HL-60 (cell line): Measurements from ENCODE around the gene ATG12.

ENCODE experiments used
- CTCF ChIP-seq: IDR thresholded peaks from one replicate; pipeline ENCODE4 v1.5.1; 2011; ENCODE audit warnings: low read length, control low read depth, inconsistent platforms; ENCODE audit not compliant: insufficient read depth
- POLR2AphosphoS5 ChIP-seq: IDR thresholded peaks from 2 replicates; pipeline ENCODE4 v1.6.1; 2012; ENCODE audit warnings: low read depth
- REST ChIP-seq: IDR thresholded peaks from 2 replicates; pipeline ENCODE4 v1.6.1; 2012; ENCODE audit warnings: low read depth; ENCODE audit not compliant: insufficient replicate concordance
- SPI1 ChIP-seq: IDR thresholded peaks from 2 replicates; pipeline ENCODE4 v1.6.1; 2012; ENCODE audit warnings: low read depth, mild to moderate bottlenecking, borderline replicate concordance

- TF ChIP-seq CTCF (no peak), POLR2AphosphoS5 (no peak), REST (no peak), SPI1 (no peak)
Measured at GRCh38 chr5:115842952-115843351, 1.6 kb upstream of the ATG12 start.
